K562 (cell line): ENCODE data around the gene PITPNC1. TPM values are rescaled to one million over a fixed set of nuclear protein-coding genes. Genes with fewer than 3 reads are reported as not detected.

ENCODE experiments used
- CBFA2T2 ChIP-seq: fragments of 450-650 bp; conservative IDR thresholded peaks from 2 replicates; pipeline ENCODE4 v1.6.1; 2017; ENCODE audit warnings: mild to moderate bottlenecking
- DDX20 ChIP-seq: fragments of 450-650 bp; IDR thresholded peaks from 2 replicates; pipeline ENCODE4 v1.6.1; 2016; ENCODE audit warnings: missing genetic modification characterization, low read depth, mild to moderate bottlenecking, missing compliant biosample characterization, moderate library complexity
- FOXP1 ChIP-seq: sonication (generic); formaldehyde crosslinking; IDR thresholded peaks from 2 replicates; pipeline ENCODE4 v1.8.0; 2022; ENCODE audit warnings: mild to moderate bottlenecking, missing genetic modification reagents
- NR2C2 ChIP-seq, 2 experiments: fragments of 200-800 bp in 1 of 2; sonication (Bioruptor generic) in 1 of 2; sonication (generic) in 1 of 2; formaldehyde crosslinking in 1 of 2; IDR thresholded peaks; 2 replicates each; pipeline versions ENCODE4 v1.6.1 to v1.8.0; 2016 to 2022; ENCODE audit warnings: mild to moderate bottlenecking in 1 of 2, missing compliant biosample characterization in 1 of 2, missing genetic modification characterization in 1 of 2, missing genetic modification reagents in 1 of 2
- polyA plus RNA-seq, 8 experiments: library from polyadenylated mRNA; depleted of rRNA in 4 of 8; stranded (reverse) in 5 of 8; unstranded in 3 of 8; fragments of >200 nt; fragmentation: Nextera tagmentation in 2 of 8; fragmentation: Illumina TruSeq in 1 of 8; extraction: Ambion mirVana in 2 of 8; extraction: Trizol in 1 of 8; gene quantifications; 2 replicates each; pipeline versions ENCODE4 v1.2.1 to v1.2.3, GENCODE V29; 2011 to 2014; ENCODE audit warnings: inconsistent platforms in 1 of 8, missing spikeins in 1 of 8
- total RNA-seq, 7 experiments: library from RNA; depleted of rRNA in 6 of 7; stranded (reverse); fragments of >200 nt in 6 of 7; fragmentation: Illumina TruSeq in 2 of 7; extraction: Trizol in 2 of 7; gene quantifications; 2 replicates each; pipeline versions ENCODE4 v1.2.1 to v1.2.3, GENCODE V29; 2011 to 2021; ENCODE audit warnings: low replicate concordance in 1 of 7
- TF ChIP-seq, protein P1 (sequence below): fragments of 250-450 bp; sonication (Bioruptor Pico); IDR thresholded peaks from 2 replicates; pipeline ENCODE4 v1.4.0; 2020
- TF ChIP-seq, protein P2 (sequence below): sonication (generic); formaldehyde crosslinking; IDR thresholded peaks from 2 replicates; pipeline ENCODE4 v1.8.0; 2022; ENCODE audit warnings: mild to moderate bottlenecking, missing genetic modification reagents, borderline replicate concordance
- TF ChIP-seq, protein P3 (sequence below): fragments of 250-450 bp; sonication (Bioruptor Pico); IDR thresholded peaks from 2 replicates; pipeline ENCODE4 v1.4.0; 2020; ENCODE audit warnings: mild to moderate bottlenecking, moderate library complexity
- TF ChIP-seq, protein P4 (sequence below): sonication (generic); formaldehyde crosslinking; IDR thresholded peaks from 2 replicates; pipeline ENCODE4 v1.8.1; 2023; ENCODE audit warnings: mild to moderate bottlenecking, missing genetic modification reagents

The PITPNC1 gene
- total and polyA plus RNA-seq, 9 of the 15 experiments (the other 6 are each of a cell fraction or from before 2014, with no cell fraction given) = 0.11 to 1.1 (median 0.65) TPM

DNA sequence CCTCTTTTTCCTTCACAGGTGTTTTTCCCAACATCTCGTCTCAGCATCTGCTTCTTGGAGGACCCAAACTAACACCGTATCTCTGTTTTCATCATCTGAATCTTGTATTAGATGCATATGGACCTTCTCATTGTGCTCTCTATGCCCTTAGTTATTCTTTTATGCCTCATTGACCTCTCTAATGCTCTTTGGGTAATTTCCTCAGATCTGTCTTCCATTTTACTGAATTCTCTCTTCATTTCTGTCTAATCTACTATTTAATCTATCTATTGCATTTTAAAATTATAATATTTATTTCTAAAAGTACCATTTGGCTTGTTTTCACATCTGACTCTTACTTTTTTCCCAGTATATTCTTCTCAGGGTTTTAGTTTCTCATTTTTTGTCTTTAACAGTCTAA, 81.1 kb downstream of the PITPNC1 start (continued):
- TF ChIP-seq, protein P1, sequence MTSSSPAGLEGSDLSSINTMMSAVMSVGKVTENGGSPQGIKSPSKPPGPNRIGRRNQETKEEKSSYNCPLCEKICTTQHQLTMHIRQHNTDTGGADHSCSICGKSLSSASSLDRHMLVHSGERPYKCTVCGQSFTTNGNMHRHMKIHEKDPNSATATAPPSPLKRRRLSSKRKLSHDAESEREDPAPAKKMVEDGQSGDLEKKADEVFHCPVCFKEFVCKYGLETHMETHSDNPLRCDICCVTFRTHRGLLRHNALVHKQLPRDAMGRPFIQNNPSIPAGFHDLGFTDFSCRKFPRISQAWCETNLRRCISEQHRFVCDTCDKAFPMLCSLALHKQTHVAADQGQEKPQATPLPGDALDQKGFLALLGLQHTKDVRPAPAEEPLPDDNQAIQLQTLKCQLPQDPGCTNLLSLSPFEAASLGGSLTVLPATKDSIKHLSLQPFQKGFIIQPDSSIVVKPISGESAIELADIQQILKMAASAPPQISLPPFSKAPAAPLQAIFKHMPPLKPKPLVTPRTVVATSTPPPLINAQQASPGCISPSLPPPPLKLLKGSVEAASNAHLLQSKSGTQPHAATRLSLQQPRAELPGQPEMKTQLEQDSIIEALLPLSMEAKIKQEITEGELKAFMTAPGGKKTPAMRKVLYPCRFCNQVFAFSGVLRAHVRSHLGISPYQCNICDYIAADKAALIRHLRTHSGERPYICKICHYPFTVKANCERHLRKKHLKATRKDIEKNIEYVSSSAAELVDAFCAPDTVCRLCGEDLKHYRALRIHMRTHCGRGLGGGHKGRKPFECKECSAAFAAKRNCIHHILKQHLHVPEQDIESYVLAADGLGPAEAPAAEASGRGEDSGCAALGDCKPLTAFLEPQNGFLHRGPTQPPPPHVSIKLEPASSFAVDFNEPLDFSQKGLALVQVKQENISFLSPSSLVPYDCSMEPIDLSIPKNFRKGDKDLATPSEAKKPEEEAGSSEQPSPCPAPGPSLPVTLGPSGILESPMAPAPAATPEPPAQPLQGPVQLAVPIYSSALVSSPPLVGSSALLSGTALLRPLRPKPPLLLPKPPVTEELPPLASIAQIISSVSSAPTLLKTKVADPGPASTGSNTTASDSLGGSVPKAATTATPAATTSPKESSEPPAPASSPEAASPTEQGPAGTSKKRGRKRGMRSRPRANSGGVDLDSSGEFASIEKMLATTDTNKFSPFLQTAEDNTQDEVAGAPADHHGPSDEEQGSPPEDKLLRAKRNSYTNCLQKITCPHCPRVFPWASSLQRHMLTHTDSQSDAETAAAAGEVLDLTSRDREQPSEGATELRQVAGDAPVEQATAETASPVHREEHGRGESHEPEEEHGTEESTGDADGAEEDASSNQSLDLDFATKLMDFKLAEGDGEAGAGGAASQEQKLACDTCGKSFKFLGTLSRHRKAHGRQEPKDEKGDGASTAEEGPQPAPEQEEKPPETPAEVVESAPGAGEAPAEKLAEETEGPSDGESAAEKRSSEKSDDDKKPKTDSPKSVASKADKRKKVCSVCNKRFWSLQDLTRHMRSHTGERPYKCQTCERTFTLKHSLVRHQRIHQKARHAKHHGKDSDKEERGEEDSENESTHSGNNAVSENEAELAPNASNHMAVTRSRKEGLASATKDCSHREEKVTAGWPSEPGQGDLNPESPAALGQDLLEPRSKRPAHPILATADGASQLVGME = no peak
- TF ChIP-seq NR2C2 (CRISPR knock-in tag; IDR thresholded peaks at IDR 0.05) (no peak), NR2C2 (tag; IDR thresholded peaks at IDR 0.05) (no peak), CBFA2T2 (no peak), DDX20 (tag) (no peak), FOXP1 (no peak)
- TF ChIP-seq, protein P2, sequence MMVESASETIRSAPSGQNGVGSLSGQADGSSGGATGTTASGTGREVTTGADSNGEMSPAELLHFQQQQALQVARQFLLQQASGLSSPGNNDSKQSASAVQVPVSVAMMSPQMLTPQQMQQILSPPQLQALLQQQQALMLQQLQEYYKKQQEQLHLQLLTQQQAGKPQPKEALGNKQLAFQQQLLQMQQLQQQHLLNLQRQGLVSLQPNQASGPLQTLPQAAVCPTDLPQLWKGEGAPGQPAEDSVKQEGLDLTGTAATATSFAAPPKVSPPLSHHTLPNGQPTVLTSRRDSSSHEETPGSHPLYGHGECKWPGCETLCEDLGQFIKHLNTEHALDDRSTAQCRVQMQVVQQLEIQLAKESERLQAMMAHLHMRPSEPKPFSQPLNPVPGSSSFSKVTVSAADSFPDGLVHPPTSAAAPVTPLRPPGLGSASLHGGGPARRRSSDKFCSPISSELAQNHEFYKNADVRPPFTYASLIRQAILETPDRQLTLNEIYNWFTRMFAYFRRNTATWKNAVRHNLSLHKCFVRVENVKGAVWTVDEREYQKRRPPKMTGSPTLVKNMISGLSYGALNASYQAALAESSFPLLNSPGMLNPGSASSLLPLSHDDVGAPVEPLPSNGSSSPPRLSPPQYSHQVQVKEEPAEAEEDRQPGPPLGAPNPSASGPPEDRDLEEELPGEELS (CRISPR knock-in tag) = no peak
- TF ChIP-seq, protein P3, sequence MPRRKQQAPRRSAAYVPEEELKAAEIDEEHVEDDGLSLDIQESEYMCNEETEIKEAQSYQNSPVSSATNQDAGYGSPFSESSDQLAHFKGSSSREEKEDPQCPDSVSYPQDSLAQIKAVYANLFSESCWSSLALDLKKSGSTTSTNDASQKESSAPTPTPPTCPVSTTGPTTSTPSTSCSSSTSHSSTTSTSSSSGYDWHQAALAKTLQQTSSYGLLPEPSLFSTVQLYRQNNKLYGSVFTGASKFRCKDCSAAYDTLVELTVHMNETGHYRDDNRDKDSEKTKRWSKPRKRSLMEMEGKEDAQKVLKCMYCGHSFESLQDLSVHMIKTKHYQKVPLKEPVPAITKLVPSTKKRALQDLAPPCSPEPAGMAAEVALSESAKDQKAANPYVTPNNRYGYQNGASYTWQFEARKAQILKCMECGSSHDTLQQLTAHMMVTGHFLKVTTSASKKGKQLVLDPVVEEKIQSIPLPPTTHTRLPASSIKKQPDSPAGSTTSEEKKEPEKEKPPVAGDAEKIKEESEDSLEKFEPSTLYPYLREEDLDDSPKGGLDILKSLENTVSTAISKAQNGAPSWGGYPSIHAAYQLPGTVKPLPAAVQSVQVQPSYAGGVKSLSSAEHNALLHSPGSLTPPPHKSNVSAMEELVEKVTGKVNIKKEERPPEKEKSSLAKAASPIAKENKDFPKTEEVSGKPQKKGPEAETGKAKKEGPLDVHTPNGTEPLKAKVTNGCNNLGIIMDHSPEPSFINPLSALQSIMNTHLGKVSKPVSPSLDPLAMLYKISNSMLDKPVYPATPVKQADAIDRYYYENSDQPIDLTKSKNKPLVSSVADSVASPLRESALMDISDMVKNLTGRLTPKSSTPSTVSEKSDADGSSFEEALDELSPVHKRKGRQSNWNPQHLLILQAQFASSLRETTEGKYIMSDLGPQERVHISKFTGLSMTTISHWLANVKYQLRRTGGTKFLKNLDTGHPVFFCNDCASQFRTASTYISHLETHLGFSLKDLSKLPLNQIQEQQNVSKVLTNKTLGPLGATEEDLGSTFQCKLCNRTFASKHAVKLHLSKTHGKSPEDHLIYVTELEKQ = no peak
- TF ChIP-seq, protein P4, sequence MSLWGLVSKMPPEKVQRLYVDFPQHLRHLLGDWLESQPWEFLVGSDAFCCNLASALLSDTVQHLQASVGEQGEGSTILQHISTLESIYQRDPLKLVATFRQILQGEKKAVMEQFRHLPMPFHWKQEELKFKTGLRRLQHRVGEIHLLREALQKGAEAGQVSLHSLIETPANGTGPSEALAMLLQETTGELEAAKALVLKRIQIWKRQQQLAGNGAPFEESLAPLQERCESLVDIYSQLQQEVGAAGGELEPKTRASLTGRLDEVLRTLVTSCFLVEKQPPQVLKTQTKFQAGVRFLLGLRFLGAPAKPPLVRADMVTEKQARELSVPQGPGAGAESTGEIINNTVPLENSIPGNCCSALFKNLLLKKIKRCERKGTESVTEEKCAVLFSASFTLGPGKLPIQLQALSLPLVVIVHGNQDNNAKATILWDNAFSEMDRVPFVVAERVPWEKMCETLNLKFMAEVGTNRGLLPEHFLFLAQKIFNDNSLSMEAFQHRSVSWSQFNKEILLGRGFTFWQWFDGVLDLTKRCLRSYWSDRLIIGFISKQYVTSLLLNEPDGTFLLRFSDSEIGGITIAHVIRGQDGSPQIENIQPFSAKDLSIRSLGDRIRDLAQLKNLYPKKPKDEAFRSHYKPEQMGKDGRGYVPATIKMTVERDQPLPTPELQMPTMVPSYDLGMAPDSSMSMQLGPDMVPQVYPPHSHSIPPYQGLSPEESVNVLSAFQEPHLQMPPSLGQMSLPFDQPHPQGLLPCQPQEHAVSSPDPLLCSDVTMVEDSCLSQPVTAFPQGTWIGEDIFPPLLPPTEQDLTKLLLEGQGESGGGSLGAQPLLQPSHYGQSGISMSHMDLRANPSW (CRISPR knock-in tag) = no peak
